GM19455 (cell line): Measurements from ENCODE around the gene TMEM147.
"Not testable (repeated sequence)": the region's sequence is repeated elsewhere in the genome, so short reads cannot be mapped to it uniquely, and the experiment has no call there.

ENCODE experiments used
- ATAC-seq: cut with Tn5 transposase; IDR thresholded peaks from one replicate; pipeline ENCODE4 v1.9.1; 2021; ENCODE audit not compliant: unreplicated experiment

Gene TMEM147

DNA sequence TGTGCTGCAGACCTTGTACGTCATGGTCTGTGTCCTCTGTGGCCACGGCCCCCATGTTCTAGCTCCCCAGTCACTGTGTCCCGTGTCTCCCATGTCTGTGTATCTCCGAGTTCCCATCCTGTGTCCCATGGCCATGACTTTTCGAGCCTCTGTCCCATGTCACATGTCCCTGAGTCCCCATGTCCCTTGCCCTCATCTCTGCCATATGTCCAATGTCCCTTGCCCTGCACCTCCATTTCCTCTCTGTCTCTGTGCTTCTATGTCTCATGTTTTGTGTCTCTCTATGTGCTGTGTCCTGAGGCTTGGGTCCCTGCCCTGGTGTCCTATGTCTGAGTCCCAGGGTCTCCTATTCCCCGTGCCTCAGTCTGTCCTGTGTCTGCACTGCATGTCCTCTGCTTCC, 16.0 kb downstream of the TMEM147 start:
- no peak for ATAC-seq

DNA sequence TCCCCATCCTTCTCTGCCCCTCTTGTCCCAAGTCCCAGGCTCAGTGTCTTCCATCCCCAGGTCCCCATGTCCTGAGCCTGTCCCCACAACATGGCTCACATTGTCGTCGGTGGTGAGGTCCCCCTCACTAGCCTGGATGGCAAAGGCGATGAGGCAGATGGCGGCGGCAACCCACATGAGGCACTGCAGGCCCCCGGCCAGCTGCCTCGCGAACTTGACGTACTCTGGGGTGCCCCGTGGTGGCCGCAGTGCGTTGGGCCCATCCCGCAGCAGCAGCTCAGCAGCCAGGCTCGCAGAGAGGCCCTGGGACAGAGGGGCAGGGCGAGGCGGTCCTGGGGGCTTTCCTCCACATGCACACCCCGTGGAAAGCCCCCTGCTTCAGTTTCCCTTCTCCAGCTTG, 16.9 kb downstream of the TMEM147 start:
- ATAC-seq: no peak

DNA sequence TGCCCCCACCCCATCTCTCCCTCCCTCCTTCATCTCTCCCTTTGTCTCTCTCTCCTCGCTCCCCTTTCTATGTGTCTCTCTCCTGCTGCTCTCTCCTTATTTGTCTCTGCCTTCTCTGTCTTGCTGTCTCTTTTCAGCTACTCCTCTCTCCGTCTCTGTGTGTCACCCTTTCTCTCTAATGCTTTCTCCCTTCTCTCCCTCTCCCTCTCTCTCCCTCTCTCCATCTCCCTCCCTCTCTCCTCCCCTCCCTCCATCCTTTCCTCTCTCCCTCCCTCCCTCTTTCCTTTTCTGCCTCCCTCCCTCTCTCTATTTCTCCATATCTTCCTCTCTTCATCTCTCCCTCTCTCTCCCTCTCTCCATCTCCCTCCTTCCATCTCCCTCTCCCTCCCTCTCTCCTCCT, 17.4 kb downstream of the TMEM147 start:
- ATAC-seq: no peak

DNA sequence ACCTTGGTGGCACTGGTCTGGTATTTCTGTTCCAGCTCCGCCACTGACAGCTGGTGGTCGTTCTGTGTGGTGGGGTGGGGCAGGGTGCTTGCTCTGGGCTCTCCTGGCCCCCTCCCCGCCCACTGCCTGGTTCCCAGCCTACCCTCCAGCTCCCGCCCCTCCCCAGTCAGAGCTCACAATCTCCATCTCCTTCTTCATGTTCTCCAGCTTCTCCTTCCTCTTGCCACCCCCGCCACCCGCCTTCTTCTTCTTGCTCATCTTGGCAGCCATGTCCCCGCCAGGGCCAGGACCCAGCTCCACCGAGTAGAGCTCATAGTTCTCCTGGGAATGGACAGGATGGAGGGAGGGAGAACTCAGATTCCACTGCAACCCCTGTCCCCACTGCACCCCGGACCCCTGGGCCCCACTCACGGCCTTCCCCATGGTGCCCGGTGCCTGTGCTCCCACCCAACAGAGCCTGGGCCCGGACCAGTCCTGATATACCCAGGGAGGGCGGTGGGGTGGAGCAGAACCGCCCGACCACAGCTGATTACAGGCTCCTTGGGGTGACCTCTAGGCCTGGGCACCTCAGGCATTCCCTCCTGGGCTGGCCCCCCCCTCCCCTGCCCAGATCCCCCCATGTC, 17.9 kb downstream of the TMEM147 start, which contains the start of gene ATP4A:
ATP4A (minus strand) TSS at position 452 of the 623 bp plus-strand sequence; CDS start at position 423, 29 bp downstream.
- no peak for ATAC-seq

DNA sequence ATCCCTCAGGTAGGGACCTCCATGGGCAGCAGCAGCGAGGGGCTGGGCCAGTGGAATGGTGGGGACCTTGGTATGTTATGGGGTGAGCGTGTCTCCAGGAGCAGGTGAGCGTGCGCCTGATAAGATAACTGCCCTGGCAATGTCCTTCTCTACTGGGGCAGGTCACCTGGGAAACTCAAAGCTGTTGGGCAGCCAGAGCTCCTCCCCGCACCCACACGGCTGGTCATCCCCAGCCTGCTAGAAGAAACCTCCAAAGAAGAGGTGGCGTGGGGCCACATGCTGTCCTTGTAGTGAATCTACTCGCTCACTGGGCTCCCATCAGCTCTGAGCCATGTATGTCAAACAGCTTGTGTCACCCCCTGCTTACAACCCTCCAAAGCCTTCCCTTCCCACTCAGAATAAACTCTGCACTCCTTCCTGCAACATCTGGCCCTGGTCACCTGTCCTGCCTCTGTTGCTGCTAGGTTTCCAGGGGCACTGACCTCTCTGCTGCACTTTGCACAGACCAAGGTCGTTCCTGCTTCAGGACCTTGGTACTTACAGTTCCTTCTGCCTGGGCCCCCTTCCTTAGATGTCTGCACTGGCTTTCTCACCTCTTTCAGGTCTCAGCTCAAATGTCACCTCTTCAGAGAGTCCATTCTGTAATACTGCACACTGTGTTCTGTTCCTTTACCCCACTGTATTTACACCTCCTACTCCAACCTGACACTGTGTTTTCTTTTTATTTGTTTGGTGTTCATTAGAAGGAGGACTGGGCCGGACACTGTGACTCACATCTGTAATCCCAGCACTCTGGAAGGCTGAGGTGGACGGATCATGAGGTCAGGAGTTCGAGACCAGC, 19.8 kb downstream of the TMEM147 start:
- ATAC-seq: no peak

DNA sequence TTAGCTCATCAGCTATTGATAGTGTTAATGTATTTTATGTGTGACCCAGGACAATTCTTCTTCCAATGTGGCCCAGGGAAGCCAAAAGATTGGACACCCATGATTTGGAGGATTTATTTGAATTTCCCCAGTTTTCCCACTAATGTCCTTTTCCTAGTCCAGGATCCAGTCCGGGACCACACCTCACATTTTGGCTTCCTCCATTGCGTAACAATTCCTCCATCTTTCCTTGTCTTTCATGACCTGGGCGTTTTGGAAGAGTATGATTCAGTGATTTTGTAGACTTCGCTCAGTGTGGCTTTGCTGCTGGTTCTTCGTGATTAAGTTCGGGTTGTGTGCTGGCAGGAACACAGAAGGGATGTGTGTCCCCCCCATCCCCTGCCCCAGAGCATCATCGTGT, 21.3 kb downstream of the TMEM147 start:
- no peak for ATAC-seq

DNA sequence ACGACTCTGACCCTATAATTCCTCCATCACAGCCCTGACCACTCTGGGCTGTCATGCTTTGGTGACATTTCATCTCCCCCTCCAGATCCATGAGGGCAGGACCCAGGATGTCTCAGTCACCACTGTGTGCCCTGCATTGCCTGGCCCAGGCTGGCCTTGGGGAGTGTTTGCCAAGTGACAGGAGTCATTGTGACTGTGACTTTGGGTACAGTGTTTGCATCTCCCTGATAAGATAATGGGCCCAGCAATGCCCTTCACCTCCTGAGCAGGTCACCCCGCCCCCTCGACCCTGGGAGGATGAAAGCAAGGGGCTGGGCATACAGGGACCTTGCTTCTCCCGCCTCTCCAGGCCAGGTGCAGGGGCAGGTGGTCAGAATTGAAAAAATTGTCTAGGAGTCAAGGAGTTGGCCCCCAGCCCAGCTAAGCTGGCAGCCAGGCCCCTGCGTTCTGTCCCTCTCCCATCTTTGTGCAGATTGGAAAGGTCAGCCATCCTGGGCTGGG, 23.9 kb downstream of the TMEM147 start:
- ATAC-seq: no peak

DNA sequence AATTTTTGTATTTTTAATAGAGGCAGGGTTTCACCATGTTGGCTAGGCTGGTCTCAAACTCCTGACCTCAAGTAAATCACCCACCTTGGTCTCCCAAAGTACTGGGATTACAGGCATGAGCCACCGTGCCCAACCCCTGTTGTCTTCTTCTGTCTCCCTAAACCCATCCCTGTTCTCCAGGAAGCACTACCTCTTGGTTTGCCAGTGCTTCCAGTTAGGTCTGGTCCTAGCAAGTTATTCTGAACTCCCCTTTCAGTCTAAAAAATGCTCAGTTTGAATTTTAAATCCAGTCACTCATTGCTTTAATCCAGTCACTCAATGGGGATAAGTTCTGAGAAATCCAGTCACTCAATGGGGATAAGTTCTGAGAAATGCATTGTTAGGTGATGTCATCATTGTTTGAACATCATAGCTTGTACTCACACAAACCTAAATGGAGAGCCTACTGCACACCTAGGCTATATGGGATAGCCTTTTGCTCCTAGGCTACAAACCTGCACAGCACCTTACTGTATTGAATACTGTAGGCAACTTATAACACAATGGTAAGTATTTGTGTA, 26.1 kb downstream of the TMEM147 start:
- no peak for ATAC-seq

DNA sequence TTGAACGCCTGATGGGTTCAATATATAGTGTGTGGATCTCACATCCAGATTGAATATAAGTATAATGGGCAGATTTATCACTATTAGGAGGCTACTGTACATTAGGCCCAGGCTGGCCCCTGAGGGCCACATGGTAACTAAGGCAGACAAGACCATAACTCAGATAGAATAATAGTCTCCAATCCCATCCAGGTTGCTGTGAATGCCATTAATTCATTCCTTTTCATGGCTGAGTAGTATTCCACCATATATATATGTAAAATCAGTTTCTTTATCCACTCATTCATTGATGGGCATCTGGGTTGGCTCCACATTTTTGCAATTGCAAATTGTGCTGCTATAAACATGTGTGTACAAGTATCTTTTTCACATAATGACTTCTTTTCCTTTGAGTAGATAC, 32.5 kb downstream of the TMEM147 start:
- ATAC-seq: no peak

DNA sequence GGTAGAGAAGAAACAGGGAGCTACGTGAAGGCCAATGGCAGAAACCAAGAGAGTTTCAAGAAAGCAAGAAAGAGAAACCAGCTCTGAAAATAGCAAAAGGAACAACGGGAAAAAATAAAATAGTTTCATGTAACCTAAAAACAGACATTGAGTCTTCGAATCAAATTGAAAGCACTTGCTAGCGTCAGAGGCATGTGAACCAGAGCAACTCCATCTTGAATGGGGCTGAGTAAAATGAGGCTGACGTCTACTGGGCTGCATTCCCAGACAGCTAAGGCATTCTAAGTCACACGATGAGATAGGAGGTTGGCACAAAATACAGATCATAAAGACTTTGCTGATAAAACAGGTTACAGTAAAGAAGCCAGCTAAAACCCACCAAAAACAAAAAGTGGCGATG, 33.3 kb downstream of the TMEM147 start:
- ATAC-seq: no peak

DNA sequence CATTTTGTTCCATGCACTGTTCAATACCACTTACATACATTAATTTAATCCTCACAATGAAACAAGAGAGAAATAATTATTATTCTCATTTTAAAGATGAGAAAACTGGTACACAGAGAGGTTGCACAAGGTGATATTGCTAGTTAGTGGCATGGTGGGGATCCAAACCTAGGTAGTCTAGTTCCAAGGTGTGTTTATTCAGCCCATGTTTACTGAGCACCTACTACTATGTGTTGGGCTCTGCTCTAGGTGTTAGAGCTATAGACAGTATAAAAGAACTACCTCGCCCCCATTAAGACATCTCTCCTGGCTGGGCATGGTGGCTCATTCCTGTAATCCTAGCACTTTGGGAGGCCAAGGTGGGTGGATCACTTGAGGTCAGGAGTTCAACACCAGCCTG, 37.3 kb downstream of the TMEM147 start:
- no peak for ATAC-seq

DNA sequence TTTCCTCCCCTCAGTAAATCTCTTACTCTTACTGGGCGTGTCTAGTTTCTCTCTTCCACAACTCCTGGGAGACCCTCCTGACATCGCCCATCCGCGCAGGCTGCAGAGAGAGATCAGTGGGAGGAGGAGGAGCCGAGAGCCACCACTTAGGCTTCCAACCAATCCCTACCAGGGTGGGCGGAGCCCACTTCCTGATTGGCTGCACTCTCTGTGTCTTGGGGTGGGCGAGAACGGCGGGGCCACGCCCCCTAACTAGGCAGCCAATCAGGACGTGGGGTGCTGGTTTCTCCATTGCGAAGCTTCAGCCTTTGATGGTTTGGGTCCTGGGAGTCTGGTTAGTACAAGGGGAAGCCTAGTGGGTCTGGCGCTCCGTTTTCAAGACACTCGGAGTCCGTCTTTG, 40.4 kb downstream of the TMEM147 start, which contains the start of gene PMIS2:
PMIS2 (plus strand) TSS at position 326 of the 400 bp plus-strand sequence. CDS start 87 bp downstream, outside the sequence.
- no peak for ATAC-seq

DNA sequence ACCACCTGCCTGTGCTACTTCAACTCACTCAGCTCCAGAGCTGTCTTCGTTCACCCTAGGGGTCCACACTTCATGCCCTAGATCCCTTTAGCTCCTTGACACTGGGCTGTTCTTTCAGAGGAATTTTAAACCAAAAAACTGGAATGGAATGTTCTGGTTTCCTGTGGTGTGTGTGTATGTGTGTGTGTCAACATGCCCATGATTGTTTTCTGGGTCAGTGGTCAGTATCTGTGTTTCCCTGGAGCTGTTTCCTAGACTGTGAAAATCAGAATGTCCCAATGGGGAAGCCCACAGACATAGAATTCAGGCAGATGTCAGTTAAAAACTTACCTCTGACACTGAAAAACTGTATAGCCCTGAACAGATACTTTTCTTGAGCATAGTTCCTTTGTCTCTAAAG, 41.9 kb downstream of the TMEM147 start:
- ATAC-seq: no peak

DNA sequence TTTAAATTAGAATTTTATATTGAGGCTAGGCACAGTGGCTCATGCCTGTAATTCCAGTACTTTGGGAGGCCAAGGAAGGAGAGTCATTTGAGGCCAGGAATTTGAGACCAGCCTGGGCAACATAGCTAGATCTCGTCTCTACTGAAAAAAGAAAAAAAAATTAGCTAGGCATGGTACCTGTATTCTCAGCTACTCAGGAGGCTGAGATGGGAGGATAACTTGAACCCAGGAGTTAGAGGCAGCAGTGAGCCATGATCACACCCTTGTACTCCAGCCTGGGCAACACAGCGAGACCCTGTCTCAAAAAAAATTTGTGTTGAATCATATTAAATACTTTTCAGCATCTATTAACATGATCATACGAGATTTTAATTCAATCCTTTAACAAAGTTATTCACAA, 45.4 kb downstream of the TMEM147 start:
- no peak for ATAC-seq

DNA sequence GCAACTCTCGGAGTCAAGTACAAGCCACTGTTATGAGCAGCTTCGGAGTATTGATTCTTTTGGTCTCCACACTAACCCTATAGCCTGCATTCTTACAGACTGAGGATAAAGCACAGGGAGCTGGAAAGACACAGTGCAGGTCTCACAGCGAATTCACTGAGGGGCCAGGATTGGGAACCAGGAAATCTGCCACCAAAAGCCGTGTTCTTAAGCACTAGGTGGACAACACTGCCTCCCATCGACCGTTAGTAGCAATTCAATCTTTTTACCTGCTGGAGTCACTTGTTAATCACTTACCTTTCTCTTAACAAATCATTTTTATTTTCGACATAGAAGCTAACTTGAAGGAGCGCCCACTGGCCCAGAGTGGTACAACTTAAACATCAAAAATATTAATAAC, 46.8 kb downstream of the TMEM147 start:
- no peak for ATAC-seq

DNA sequence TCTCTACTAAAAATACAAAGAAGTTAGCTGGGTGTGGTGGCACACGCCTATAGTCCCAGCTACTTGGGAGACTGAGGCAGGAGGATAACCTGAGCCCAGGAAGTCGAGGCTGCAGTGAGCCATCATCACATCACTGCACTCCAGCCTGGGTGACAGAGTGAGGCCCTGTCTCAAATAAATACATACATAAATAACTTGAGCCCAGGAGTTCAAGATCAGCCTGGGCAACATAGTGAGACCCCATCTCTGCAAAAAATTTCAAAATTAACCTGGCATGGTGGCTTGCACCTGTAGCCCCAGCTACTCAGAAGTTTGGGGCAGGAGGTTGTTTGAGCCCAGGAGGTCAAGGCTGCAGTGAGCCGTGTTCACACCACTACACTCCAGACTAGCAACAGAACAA, 49.6 kb downstream of the TMEM147 start:
- ATAC-seq: not testable (repeated sequence)

DNA sequence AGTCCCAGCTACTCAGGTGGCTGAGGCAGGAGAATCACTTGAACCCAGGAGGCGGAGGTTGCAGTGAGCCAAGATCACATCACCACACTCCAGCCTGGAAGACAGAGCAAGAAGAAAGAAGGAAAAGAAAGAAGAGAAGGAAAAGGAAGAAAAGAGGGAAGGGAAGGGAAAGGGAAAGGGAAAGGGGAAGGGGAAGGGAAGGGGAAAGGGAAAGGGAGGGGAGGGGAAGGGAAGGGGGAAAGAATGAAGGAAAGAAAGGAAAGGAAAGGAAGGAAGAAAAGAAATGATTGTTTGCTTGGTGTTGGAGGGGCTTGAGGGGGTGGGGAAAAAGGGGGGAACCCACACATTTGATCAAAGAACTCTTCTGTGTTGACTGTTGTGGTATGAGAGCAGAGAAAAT, 50.5 kb downstream of the TMEM147 start:
- ATAC-seq: no peak

DNA sequence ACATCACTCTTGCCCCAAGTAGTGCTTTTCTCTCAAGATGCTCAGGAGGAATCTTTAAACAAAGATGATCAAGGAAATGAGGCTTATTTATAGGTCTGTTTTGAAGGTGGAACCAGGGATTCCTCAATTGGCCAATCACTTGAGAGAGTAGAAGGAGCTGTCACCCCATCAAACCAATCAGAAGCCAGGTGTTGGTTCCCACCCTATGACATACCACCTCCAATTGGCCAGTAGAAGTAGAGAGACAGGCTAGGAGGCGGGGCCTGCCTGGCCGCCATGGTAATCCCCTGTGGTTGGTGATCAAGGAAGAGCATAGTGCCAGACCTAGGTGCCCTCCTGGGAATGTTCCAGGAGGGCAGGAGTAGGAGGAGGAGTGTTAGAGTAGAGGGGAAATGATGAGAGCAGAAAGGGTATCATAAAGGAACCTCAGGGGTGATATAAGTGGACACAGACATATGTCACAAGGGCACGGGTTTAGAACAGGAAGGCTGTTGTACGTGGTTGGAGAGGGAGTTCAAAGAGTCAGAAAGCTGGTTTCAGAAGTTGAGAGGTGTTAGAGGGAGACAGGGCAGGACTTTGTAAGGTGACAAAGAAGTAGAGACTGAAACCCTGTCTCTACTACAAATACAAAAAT, 51.1 kb downstream of the TMEM147 start:
- no peak for ATAC-seq
